HuH-7.5 (cell line): ENCODE data around the gene HYAL2.
A peak's percentile ranks its signal among the peaks of the same experiment; 100 is the strongest.

Experiments used
- DNase-seq: peaks from one replicate; pipeline ENCODE4 v3.0.0; 2011; ENCODE audit warnings: low spot score

Gene HYAL2

GRCh38 chr3:50350527-50351322 lies 28.2 kb upstream of the HYAL2 start, which contains the start of the genes CYB561D2 and NPRL2:
Gene CYB561D2 (plus strand): TSS chr3:50350862. CDS start chr3:50351434, 572 bp downstream.
Gene NPRL2 (minus strand): TSS chr3:50350775. CDS start chr3:50350652, 123 bp downstream.
- peak; percentile 99 for DNase-seq

GRCh38 chr3:50350213-50350526 lies 27.6 kb upstream of the HYAL2 start:
- DNase-seq, result no peak

GRCh38 chr3:50347187-50347813 lies 24.8 kb upstream of the HYAL2 start:
- DNase-seq, result peak; percentile 71

- no peak for DNase-seq
Observed at GRCh38 chr3:50345586-50346234, 23.2 kb upstream of the HYAL2 start, which contains the start of gene ZMYND10. Gene ZMYND10 (minus strand): TSS chr3:50345732. CDS start chr3:50345579, 153 bp downstream.

- DNase-seq, result no peak
Observed at GRCh38 chr3:50345008-50345407, 22.5 kb upstream of the HYAL2 start.

- no peak for DNase-seq
Observed at GRCh38 chr3:50342813-50343633, 20.5 kb upstream of the HYAL2 start.

GRCh38 chr3:50341996-50342650 lies 19.6 kb upstream of the HYAL2 start:
- no peak for DNase-seq

GRCh38 chr3:50341537-50341936 lies 19.0 kb upstream of the HYAL2 start:
- no peak for DNase-seq

GRCh38 chr3:50340448-50341329 lies 18.1 kb upstream of the HYAL2 start, which contains the start of gene RASSF1:
Gene RASSF1 (minus strand): TSS chr3:50340836. CDS start chr3:50340805, 31 bp downstream.
- no peak for DNase-seq

- no peak for DNase-seq
Observed at GRCh38 chr3:50340147-50340447, 17.6 kb upstream of the HYAL2 start.

GRCh38 chr3:50339485-50340146 lies 17.1 kb upstream of the HYAL2 start:
- no peak for DNase-seq

- no peak for DNase-seq
Observed at GRCh38 chr3:50338965-50339364, 16.4 kb upstream of the HYAL2 start.

- peak; percentile 99 for DNase-seq
Observed at GRCh38 chr3:50337175-50337861, 14.8 kb upstream of the HYAL2 start.

GRCh38 chr3:50336452-50337174 lies 14.1 kb upstream of the HYAL2 start:
- DNase-seq, result no peak

GRCh38 chr3:50334339-50335075 lies 12.0 kb upstream of the HYAL2 start:
- DNase-seq, result no peak

GRCh38 chr3:50333744-50334328 lies 11.3 kb upstream of the HYAL2 start:
- DNase-seq, result no peak

GRCh38 chr3:50331364-50331907 lies 8.9 kb upstream of the HYAL2 start:
- DNase-seq, result no peak
